Gastrocnemius medialis (tissue), 4 donors: ENCODE measurements around the gene ASTN1. TPM values are rescaled to one million over a fixed set of nuclear protein-coding genes. Genes with fewer than 3 reads are reported as not detected.

Experiments
- ATAC-seq, 2 donors: fragments of 150-250 bp; one replicate each; pipeline ENCODE4 v1.9.1; 2016
- DNase-seq, 2 donors: peaks; one replicate each; pipeline ENCODE4 v3.0.0-alpha.2; 2019
- H3K27ac ChIP-seq, 4 donors: fragments of 200-600 bp; sonication (generic); 1 replicate in 1 of 4; 2 replicates in 3 of 4; pipeline ENCODE4 v1.5.1; 2016 to 2018; ENCODE audit warnings: mild to moderate bottlenecking in 2 of 4, moderate library complexity in 1 of 4
- H3K27me3 ChIP-seq, 3 donors: fragments of 200-600 bp; sonication (generic) in 2 of 3; 1 replicate in 1 of 3; 2 replicates in 2 of 3; pipeline versions ENCODE4 v1.5.1 to v1.6.0; 2016 to 2019; ENCODE audit warnings: mild to moderate bottlenecking in 1 of 3, moderate library complexity in 1 of 3
- H3K36me3 ChIP-seq, 2 donors: fragments of 200-600 bp; sonication (generic) in 1 of 2; one replicate each; pipeline ENCODE4 v1.5.1; 2017 to 2018
- H3K4me1 ChIP-seq, 2 donors: fragments of 200-600 bp; sonication (generic) in 1 of 2; one replicate each; pipeline ENCODE4 v1.5.1; 2016 to 2017; ENCODE audit warnings: mild to moderate bottlenecking in 2 of 2
- H3K4me3 ChIP-seq, 4 donors: fragments of 200-600 bp; sonication (generic) in 3 of 4; 1 replicate in 1 of 4; 2 replicates in 3 of 4; pipeline ENCODE4 v1.5.1; 2016 to 2019; ENCODE audit warnings: mild to moderate bottlenecking in 2 of 4
- H3K9me3 ChIP-seq, 3 donors: fragments of 200-600 bp; sonication (generic) in 2 of 3; 1 replicate in 1 of 3; 2 replicates in 2 of 3; pipeline ENCODE4 v1.5.1; 2016 to 2019
- CTCF ChIP-seq, 5 experiments: fragments of 450-650 bp in 3 of 5; fragments of 200-600 bp in 2 of 5; sonication (generic) in 2 of 5; IDR thresholded peaks in 4 of 5; conservative IDR thresholded peaks in 1 of 5; 1 replicate in 4 of 5; 2 replicates in 1 of 5; pipeline ENCODE4 v1.5.1; 2016 to 2019; ENCODE audit warnings: antibody characterized with exemption in 5 of 5, mild to moderate bottlenecking in 3 of 5, moderate library complexity in 3 of 5
- POLR2A ChIP-seq, 2 donors: fragments of 450-650 bp; IDR thresholded peaks; one replicate each; pipeline ENCODE4 v1.6.1; 2017; ENCODE audit warnings: antibody characterized with exemption in 2 of 2, mild to moderate bottlenecking in 2 of 2, moderate library complexity in 2 of 2
- in situ Hi-C, 4 donors: fragments of 200-750 bp; cut with MboI; loops; one replicate each; pipeline versions ENCODE4 v1.15.0 to v1.8.0; 2017; ENCODE audit warnings: low sequenced_read_pairs in 4 of 4
- intact Hi-C: fragments of 100-400 bp; cut with DNase I; formaldehyde crosslinking; loops from one replicate; pipeline ENCODE4 v1.15.1; 2023; ENCODE audit warnings: low total_unique reads
- total RNA-seq, 4 donors: library from RNA; depleted of rRNA; stranded (reverse); fragments of >200 nt; gene quantifications; one replicate each; pipeline versions ENCODE4 v1.1.0 to v1.2.3, GENCODE V29; 2016

ASTN1 gene
- total RNA-seq, 4 donors from 2014 or later, result 0.09 to 0.10 TPM; not detected in 2

DNA sequence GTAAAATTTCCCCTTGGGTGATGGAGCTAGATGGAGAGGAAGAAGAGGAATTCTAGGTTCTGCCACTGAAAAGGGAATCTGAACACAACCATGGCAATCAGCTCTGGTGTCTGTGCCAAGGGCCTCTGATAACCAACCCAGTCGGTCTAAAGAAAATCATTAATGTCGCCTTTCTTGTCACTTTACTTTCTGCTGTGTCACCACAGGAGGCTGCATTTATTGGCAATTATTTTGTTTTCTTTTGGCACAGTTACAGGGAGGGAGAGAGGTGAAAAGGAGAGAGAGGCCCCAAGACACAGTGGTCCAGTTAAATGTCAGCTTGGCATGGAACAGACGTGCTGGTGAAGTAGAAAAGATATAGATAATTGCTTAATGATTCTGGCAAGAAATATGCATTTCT is 287.0 kb downstream of the ASTN1 start:
- H3K27me3 ChIP-seq, result no peaks in the 10 kb centered on the region
- intact Hi-C loops, result no loop called here
- TF ChIP-seq POLR2A (IDR thresholded peaks at IDR 0.05), result no peak
- no peak for TF ChIP-seq CTCF (IDR thresholded peaks at IDR 0.05 in 4 of 5, conservative IDR thresholded peaks at IDR 0.05 in 1 of 5)
- H3K4me3 ChIP-seq, result no peak overlapping the region
- no peak for DNase-seq
- H3K4me1 ChIP-seq, result no peaks in the 10 kb centered on the region
- no peaks in the 10 kb centered on the region for H3K36me3 ChIP-seq
- ATAC-seq, result no peak
- no peak overlapping the region for H3K27ac ChIP-seq
- in situ Hi-C loops, result loop anchor here (25.0 kb wide), 3 partner anchors 310 to 1060 kb away; no protein-coding TSS in a partner anchor
- H3K9me3 ChIP-seq, result no peaks in the 10 kb centered on the region

DNA sequence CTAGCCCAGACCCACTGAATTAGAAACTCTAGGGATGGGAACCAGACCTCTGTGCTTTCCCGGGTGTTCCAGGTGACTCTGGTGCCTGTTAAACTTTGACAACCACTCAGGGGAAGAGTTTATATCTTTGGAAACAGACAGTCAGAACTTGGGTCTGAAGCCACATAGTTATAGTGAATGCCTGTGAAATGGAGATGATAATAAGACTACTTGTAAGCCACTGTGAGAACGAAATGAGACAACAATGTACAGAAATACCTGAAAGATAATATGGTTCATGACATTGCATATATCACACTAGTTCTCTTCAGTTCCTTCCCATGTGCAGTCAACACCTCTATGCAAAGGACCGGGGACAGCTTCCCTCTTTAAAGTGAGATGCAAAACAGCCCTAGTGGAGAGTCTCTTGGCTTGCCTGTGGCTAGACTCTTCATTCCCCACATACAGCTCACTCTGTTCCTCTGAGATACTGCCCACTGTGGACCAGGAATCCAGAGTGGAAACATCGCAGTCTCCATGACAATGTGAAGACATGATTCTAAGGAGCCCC is 287.5 kb downstream of the ASTN1 start:
- no peak overlapping the region for H3K27ac ChIP-seq
- no peaks in the 10 kb centered on the region for H3K9me3 ChIP-seq
- H3K27me3 ChIP-seq, result no peaks in the 10 kb centered on the region
- H3K4me1 ChIP-seq, result no peaks in the 10 kb centered on the region
- H3K4me3 ChIP-seq, result no peak overlapping the region
- in situ Hi-C loops (loop anchor here (25.0 kb wide), 3 partner anchors 310 to 1060 kb away; no protein-coding TSS in a partner anchor), intact Hi-C loops (no loop called here)
- DNase-seq (no peak), ATAC-seq (no peak)
- no peaks in the 10 kb centered on the region for H3K36me3 ChIP-seq
- TF ChIP-seq CTCF (IDR thresholded peaks at IDR 0.05 in 4 of 5, conservative IDR thresholded peaks at IDR 0.05 in 1 of 5) (no peak), POLR2A (IDR thresholded peaks at IDR 0.05) (no peak)

- no peaks in the 10 kb centered on the region for H3K9me3 ChIP-seq
- TF ChIP-seq CTCF (IDR thresholded peaks at IDR 0.05 in 4 of 5, conservative IDR thresholded peaks at IDR 0.05 in 1 of 5) (no peak), POLR2A (IDR thresholded peaks at IDR 0.05) (no peak)
- H3K4me3 ChIP-seq, result no peak overlapping the region
- intact Hi-C loops, result no loop called here
- no peaks in the 10 kb centered on the region for H3K36me3 ChIP-seq
- H3K27me3 ChIP-seq, result peaks cover 0 to 3% (median 0%) of the 10 kb centered on the region in 3 donors
- DNase-seq, result no peak
- no peaks in the 10 kb centered on the region for H3K4me1 ChIP-seq
- in situ Hi-C loops, result loop anchor here in 2 of 4 donors (25.0 kb wide), 1 partner anchor 482 kb away; no protein-coding TSS in a partner anchor
- ATAC-seq, result no peak
- H3K27ac ChIP-seq, result no peak overlapping the region
These were observed 294.9 kb downstream of the ASTN1 start for GRCh38 chr1:176869577-176869976.

DNA sequence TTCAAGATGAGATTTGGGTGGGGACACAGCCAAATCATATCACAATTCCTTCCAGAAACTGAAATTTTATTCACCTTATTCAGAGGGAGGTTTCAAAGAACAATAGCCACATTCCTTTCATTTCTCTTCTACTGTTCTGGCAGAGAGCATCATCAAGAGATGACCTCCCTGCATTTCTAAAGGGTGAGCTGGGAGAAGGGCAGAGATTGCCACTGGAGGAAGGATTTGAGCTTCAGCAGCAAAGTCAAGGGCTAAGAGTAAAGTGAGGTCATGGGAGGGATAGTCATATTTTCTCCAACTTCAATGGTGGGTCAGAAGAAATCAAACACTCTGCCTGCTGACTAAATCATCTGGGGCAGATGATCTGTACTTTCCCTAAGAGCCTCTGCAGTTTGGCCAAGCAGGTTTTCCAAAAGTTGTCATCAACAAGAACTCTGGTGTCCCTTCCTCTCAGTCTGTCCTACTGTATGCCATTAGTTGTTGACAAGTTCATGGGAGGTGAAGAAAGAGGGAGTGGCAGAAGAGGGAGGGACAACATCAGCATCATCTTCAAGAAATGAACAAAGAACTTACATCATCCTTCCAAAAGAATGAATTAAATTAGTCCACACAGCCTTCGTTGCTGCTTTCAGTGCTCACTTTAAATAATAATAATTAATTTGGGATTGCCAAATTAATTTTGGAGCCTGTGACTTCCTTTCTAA is 298.3 kb downstream of the ASTN1 start:
- in situ Hi-C loops, result loop anchor here in 2 of 4 donors (25.0 kb wide), 1 partner anchor 479 kb away; no protein-coding TSS in a partner anchor
- intact Hi-C loops, result no loop called here
- Histone ChIP-seq H3K27ac (no peak overlapping the region), H3K4me3 (no peak overlapping the region), H3K36me3 (no peaks in the 10 kb centered on the region), H3K4me1 (no peaks in the 10 kb centered on the region), H3K9me3 (no peaks in the 10 kb centered on the region), H3K27me3 (peaks cover 0 to 3% (median 0%) of the 10 kb centered on the region in 3 donors)
- ATAC-seq, result no peak
- DNase-seq, result no peak
- TF ChIP-seq POLR2A (IDR thresholded peaks at IDR 0.05) (no peak), CTCF (IDR thresholded peaks at IDR 0.05 in 4 of 5, conservative IDR thresholded peaks at IDR 0.05 in 1 of 5) (no peak)
